Right atrium auricular region (tissue), 2 donors: ENCODE data around the gene STK40. TPM values are rescaled to one million over a fixed set of nuclear protein-coding genes. Genes with fewer than 3 reads are reported as not detected.

Experiments
- DNase-seq: peaks from one replicate; pipeline ENCODE4 v3.0.0-alpha.2; 2019; ENCODE audit warnings: low spot score
- H3K27ac ChIP-seq, 2 donors: fragments of 200-600 bp; sonication (generic); 1 replicate in 1 of 2; 2 replicates in 1 of 2; pipeline ENCODE4 v1.5.1; 2016 to 2019
- H3K27me3 ChIP-seq, 2 donors: fragments of 200-600 bp; sonication (generic); one replicate each; pipeline versions ENCODE4 v1.5.1 to v1.6.0; 2017 to 2019
- H3K36me3 ChIP-seq: fragments of 200-600 bp; sonication (generic); one replicate; pipeline ENCODE4 v1.5.1; 2016
- H3K4me1 ChIP-seq, 2 donors: fragments of 200-600 bp; sonication (generic); one replicate each; pipeline versions ENCODE4 v1.5.1 to v1.6.0; 2017 to 2019
- H3K4me3 ChIP-seq, 2 donors: fragments of 200-600 bp; sonication (generic); 1 replicate in 1 of 2; 2 replicates in 1 of 2; pipeline ENCODE4 v1.5.1; 2017 to 2019; ENCODE audit warnings: mild to moderate bottlenecking in 1 of 2, moderate library complexity in 1 of 2
- H3K9me3 ChIP-seq, 2 donors: fragments of 200-600 bp; sonication (generic); one replicate each; pipeline ENCODE4 v1.5.1; 2019
- CTCF ChIP-seq, 2 donors: fragments of 200-600 bp; sonication (generic); IDR thresholded peaks; one replicate each; pipeline ENCODE4 v1.5.1; 2019; ENCODE audit warnings: antibody characterized with exemption in 2 of 2
- total RNA-seq, 2 donors: library from RNA; depleted of rRNA; stranded (reverse); fragments of >200 nt; gene quantifications; one replicate each; pipeline ENCODE4 v1.1.0, GENCODE V29; 2016

STK40 gene
- total RNA-seq, 2 donors from 2014 or later, result 50.5 to 74.7 TPM

GRCh38 chr1:36342426-36343185, 43.1 kb downstream of the STK40 start:
- Histone ChIP-seq H3K27ac (no peak overlapping the region), H3K4me3 (no peak overlapping the region), H3K36me3 (peaks cover 56% of the 10 kb centered on the region), H3K27me3 (no peaks in the 10 kb centered on the region), H3K4me1 (peaks cover 0 to 36% of the 10 kb centered on the region in 2 donors), H3K9me3 (no peaks in the 10 kb centered on the region)
- no peak for DNase-seq
- peak; percentile 46 to 78 for TF ChIP-seq CTCF (IDR thresholded peaks at IDR 0.05)

- Histone ChIP-seq H3K9me3 (no peaks in the 10 kb centered on the region), H3K4me1 (peaks cover 0 to 40% of the 10 kb centered on the region in 2 donors), H3K27ac (no peak overlapping the region), H3K27me3 (no peaks in the 10 kb centered on the region), H3K36me3 (peaks cover 48% of the 10 kb centered on the region), H3K4me3 (no peak overlapping the region)
- no peak for DNase-seq
- TF ChIP-seq CTCF (IDR thresholded peaks at IDR 0.05), result no peak
Measured at GRCh38 chr1:36341626-36342320, 44.0 kb downstream of the STK40 start.

- Histone ChIP-seq H3K27me3 (no peaks in the 10 kb centered on the region), H3K9me3 (no peaks in the 10 kb centered on the region), H3K36me3 (peaks cover 29% of the 10 kb centered on the region), H3K4me1 (peaks cover 0 to 40% of the 10 kb centered on the region in 2 donors), H3K27ac (no peak overlapping the region), H3K4me3 (no peak overlapping the region)
- TF ChIP-seq CTCF (IDR thresholded peaks at IDR 0.05), result no peak
- DNase-seq, result no peak
Measured at GRCh38 chr1:36339615-36340014, 46.1 kb downstream of the STK40 start.

- H3K36me3 ChIP-seq, result peaks cover 25% of the 10 kb centered on the region
- no peak for DNase-seq
Measured at GRCh38 chr1:36339215-36339614, 46.5 kb downstream of the STK40 start.

GRCh38 chr1:36337830-36338229, 47.9 kb downstream of the STK40 start:
- Histone ChIP-seq H3K27me3 (no peaks in the 10 kb centered on the region), H3K27ac (no peak overlapping the region)
- no peak for DNase-seq

More at GRCh38 chr1:36339215-36339614, 46.5 kb downstream of the STK40 start:
- Histone ChIP-seq H3K27me3 (no peaks in the 10 kb centered on the region), H3K9me3 (no peaks in the 10 kb centered on the region), H3K27ac (peak overlapping the region in 1 of 2 donors; percentile 31), H3K4me1 (peaks cover 0 to 40% of the 10 kb centered on the region in 2 donors), H3K4me3 (no peak overlapping the region)
- no peak for TF ChIP-seq CTCF (IDR thresholded peaks at IDR 0.05)

More at GRCh38 chr1:36337830-36338229, 47.9 kb downstream of the STK40 start:
- Histone ChIP-seq H3K4me3 (no peak overlapping the region), H3K9me3 (no peaks in the 10 kb centered on the region), H3K36me3 (peaks cover 14% of the 10 kb centered on the region), H3K4me1 (peaks cover 0 to 30% of the 10 kb centered on the region in 2 donors)
- TF ChIP-seq CTCF (IDR thresholded peaks at IDR 0.05), result no peak
